Tibial artery (tissue), 4 donors: ENCODE measurements around the gene SOCS3.

ENCODE experiments used
- DNase-seq, 2 donors: peaks; one replicate each; pipeline ENCODE4 v3.0.0-alpha.2; 2019
- H3K27ac ChIP-seq, 2 donors: fragments of 200-600 bp; sonication (generic) in 1 of 2; 1 replicate in 1 of 2; 2 replicates in 1 of 2; pipeline ENCODE4 v1.5.1; 2018 to 2019; ENCODE audit warnings: mild to moderate bottlenecking in 1 of 2
- H3K27me3 ChIP-seq, 2 donors: fragments of 200-600 bp; sonication (generic) in 1 of 2; one replicate each; pipeline versions ENCODE4 v1.5.1 to v1.6.0; 2016 to 2019
- H3K36me3 ChIP-seq, 3 donors: fragments of 200-600 bp; sonication (generic) in 2 of 3; one replicate each; pipeline ENCODE4 v1.5.1; 2016 to 2019; ENCODE audit warnings: mild to moderate bottlenecking in 2 of 3
- H3K4me1 ChIP-seq, 4 donors: fragments of 200-600 bp; sonication (generic) in 2 of 4; 1 replicate in 3 of 4; 2 replicates in 1 of 4; pipeline ENCODE4 v1.5.1; 2016 to 2019
- H3K4me3 ChIP-seq, 2 donors: fragments of 200-600 bp; sonication (generic) in 1 of 2; 1 replicate in 1 of 2; 2 replicates in 1 of 2; pipeline ENCODE4 v1.5.1; 2018 to 2019; ENCODE audit warnings: mild to moderate bottlenecking in 2 of 2
- H3K9me3 ChIP-seq, 3 donors: fragments of 200-600 bp; sonication (generic) in 1 of 3; one replicate each; pipeline ENCODE4 v1.5.1; 2016 to 2019
- intact Hi-C: fragments of 100-400 bp; cut with DNase I; formaldehyde crosslinking; loops from one replicate; pipeline ENCODE4 v1.15.0; 2023; ENCODE audit warnings: low total_unique reads
- TF ChIP-seq, protein P1 (sequence below), 2 experiments: fragments of 200-600 bp in 1 of 2; fragments of 450-650 bp in 1 of 2; IDR thresholded peaks; one replicate each; pipeline ENCODE4 v1.5.1; 2017 to 2019; ENCODE audit warnings: antibody characterized with exemption in 2 of 2, mild to moderate bottlenecking in 1 of 2, moderate library complexity in 1 of 2

SOCS3 gene

GRCh38 chr17:78353834-78354233 lies 6.0 kb downstream of the SOCS3 start:
- H3K27ac ChIP-seq: peak overlapping the region; percentile 90 to 91
- peak overlapping the region; percentile 44 to 59 for H3K4me3 ChIP-seq
- H3K27me3 ChIP-seq: no peaks in the 10 kb centered on the region
- intact Hi-C loops: no loop called here
- peaks cover 0 to 16% (median 16%) of the 10 kb centered on the region in 3 donors for H3K36me3 ChIP-seq
- H3K9me3 ChIP-seq: no peaks in the 10 kb centered on the region
- peaks cover 0 to 67% (median 60%) of the 10 kb centered on the region in 4 donors for H3K4me1 ChIP-seq
- DNase-seq: no peak
- TF ChIP-seq, protein P1, sequence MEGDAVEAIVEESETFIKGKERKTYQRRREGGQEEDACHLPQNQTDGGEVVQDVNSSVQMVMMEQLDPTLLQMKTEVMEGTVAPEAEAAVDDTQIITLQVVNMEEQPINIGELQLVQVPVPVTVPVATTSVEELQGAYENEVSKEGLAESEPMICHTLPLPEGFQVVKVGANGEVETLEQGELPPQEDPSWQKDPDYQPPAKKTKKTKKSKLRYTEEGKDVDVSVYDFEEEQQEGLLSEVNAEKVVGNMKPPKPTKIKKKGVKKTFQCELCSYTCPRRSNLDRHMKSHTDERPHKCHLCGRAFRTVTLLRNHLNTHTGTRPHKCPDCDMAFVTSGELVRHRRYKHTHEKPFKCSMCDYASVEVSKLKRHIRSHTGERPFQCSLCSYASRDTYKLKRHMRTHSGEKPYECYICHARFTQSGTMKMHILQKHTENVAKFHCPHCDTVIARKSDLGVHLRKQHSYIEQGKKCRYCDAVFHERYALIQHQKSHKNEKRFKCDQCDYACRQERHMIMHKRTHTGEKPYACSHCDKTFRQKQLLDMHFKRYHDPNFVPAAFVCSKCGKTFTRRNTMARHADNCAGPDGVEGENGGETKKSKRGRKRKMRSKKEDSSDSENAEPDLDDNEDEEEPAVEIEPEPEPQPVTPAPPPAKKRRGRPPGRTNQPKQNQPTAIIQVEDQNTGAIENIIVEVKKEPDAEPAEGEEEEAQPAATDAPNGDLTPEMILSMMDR (IDR thresholded peaks at IDR 0.05): no peak

- peaks cover 0 to 44% (median 39%) of the 10 kb centered on the region in 4 donors for H3K4me1 ChIP-seq
- intact Hi-C loops: no loop called here
- H3K9me3 ChIP-seq: no peaks in the 10 kb centered on the region
- no peak overlapping the region for H3K4me3 ChIP-seq
- no peaks in the 10 kb centered on the region for H3K36me3 ChIP-seq
- peak; percentile 97 for DNase-seq
- TF ChIP-seq, protein P1 (IDR thresholded peaks at IDR 0.05): no peak
- no peaks in the 10 kb centered on the region for H3K27me3 ChIP-seq
- H3K27ac ChIP-seq: peak overlapping the region; percentile 90 to 91
These were observed 8.3 kb downstream of the SOCS3 start for GRCh38 chr17:78351449-78352006.

DNA sequence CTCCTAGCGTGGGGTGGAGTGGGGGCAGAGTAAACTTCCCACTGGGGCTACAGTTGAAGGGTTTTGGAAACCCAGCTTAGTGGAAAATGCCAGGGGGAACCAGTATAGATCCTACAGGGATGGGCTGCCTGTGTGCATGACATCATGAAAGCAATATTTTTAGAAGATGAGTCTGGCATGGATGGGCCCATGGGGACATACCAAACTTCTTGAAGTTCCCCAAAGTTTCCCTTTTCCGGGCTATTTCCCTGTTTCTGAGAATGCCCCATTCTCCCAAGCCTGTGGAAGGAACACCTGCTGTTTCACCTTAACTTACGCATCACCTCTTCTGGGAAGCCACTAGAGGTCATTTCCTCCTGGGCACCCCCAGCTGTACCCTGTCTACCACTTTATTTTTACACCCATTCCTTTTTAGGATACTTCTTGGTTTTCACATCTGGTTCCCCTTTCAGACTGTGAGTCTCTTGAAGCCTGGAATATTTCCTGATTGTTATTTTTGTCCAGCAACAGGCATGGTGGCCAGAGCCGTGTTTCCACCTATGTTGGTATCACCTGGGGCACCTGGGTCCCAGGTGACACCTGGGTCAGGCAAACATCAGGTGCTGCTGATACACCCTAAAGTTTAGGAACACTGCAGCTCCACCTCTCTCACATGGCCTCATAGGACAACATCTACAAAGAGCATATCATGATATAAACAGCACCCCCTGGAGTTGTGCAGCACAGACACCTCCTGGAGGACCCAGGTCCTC lies 9.8 kb downstream of the SOCS3 start:
- DNase-seq: no peak
- no peaks in the 10 kb centered on the region for H3K27me3 ChIP-seq
- TF ChIP-seq, protein P1 (IDR thresholded peaks at IDR 0.05): no peak
- H3K27ac ChIP-seq: no peak overlapping the region
- H3K4me3 ChIP-seq: no peak overlapping the region
- no peaks in the 10 kb centered on the region for H3K36me3 ChIP-seq
- intact Hi-C loops: no loop called here
- peaks cover 0 to 37% (median 31%) of the 10 kb centered on the region in 4 donors for H3K4me1 ChIP-seq
- H3K9me3 ChIP-seq: no peaks in the 10 kb centered on the region

GRCh38 chr17:78348055-78348770 lies 11.7 kb downstream of the SOCS3 start:
- no peak overlapping the region for H3K27ac ChIP-seq
- TF ChIP-seq, protein P1 (IDR thresholded peaks at IDR 0.05): no peak
- intact Hi-C loops: no loop called here

GRCh38 chr17:78347453-78347852 lies 12.4 kb downstream of the SOCS3 start:
- no peaks in the 10 kb centered on the region for H3K9me3 ChIP-seq
- no peak overlapping the region for H3K27ac ChIP-seq
- TF ChIP-seq, protein P1 (IDR thresholded peaks at IDR 0.05): no peak
- H3K36me3 ChIP-seq: no peaks in the 10 kb centered on the region
- intact Hi-C loops: no loop called here
- no peak overlapping the region for H3K4me3 ChIP-seq
- no peak for DNase-seq
- no peaks in the 10 kb centered on the region for H3K27me3 ChIP-seq
- peaks cover 4 to 36% (median 32%) of the 10 kb centered on the region in 4 donors for H3K4me1 ChIP-seq

More at GRCh38 chr17:78348055-78348770, 11.7 kb downstream of the SOCS3 start:
- Histone ChIP-seq H3K27me3 (no peaks in the 10 kb centered on the region), H3K4me1 (peaks cover 4 to 33% (median 29%) of the 10 kb centered on the region in 4 donors), H3K4me3 (no peak overlapping the region), H3K9me3 (no peaks in the 10 kb centered on the region), H3K36me3 (no peaks in the 10 kb centered on the region)
- DNase-seq: no peak
